Adrenal gland (tissue), 12 donors: ENCODE data around the gene RWDD1. TPM values are rescaled to one million over a fixed set of nuclear protein-coding genes. Genes with fewer than 3 reads are reported as not detected.
"Not testable (repeated sequence)": the region's sequence is repeated elsewhere in the genome, so short reads cannot be mapped to it uniquely, and the experiment has no call there.

ENCODE experiments used
- DNase-seq, 7 donors: peaks; one replicate each; pipeline ENCODE4 v3.0.0-alpha.2; 2019 to 2020
- H3K27ac ChIP-seq, 5 donors: fragments of 200-600 bp; sonication (generic) in 4 of 5; 1 replicate in 3 of 5; 2 replicates in 2 of 5; pipeline versions ENCODE4 v1.5.1 to v1.8.0; 2016 to 2020; ENCODE audit warnings: mild to moderate bottlenecking in 1 of 5
- H3K27me3 ChIP-seq: fragments of 200-600 bp; 2 replicates; pipeline ENCODE4 v1.8.0; 2021
- H3K36me3 ChIP-seq, 2 donors: fragments of 200-600 bp; replicated peaks in 1 of 2; 1 replicate in 1 of 2; 2 replicates in 1 of 2; pipeline versions ENCODE4 v1.5.1 to v1.8.0; 2018 to 2022
- H3K4me1 ChIP-seq, 2 donors: fragments of 200-600 bp; replicated peaks in 1 of 2; 1 replicate in 1 of 2; 2 replicates in 1 of 2; pipeline versions ENCODE4 v1.5.1 to v1.8.0; 2018 to 2021
- H3K4me3 ChIP-seq, 4 donors: fragments of 200-600 bp; sonication (generic) in 3 of 4; one replicate each; pipeline ENCODE4 v1.5.1; 2016 to 2018
- H3K9me3 ChIP-seq, 3 donors: fragments of 200-600 bp; sonication (generic) in 1 of 3; replicated peaks in 1 of 3; 1 replicate in 2 of 3; 2 replicates in 1 of 3; pipeline versions ENCODE4 v1.5.1 to v1.8.0; 2016 to 2021
- POLR2A ChIP-seq, 2 donors: fragments of 450-650 bp; IDR thresholded peaks; one replicate each; pipeline ENCODE4 v1.6.1; 2017; ENCODE audit warnings: antibody characterized with exemption in 2 of 2, mild to moderate bottlenecking in 2 of 2, moderate library complexity in 1 of 2
- WGBS, 4 donors: extraction: QIAGEN DNeasy Blood & Tissue Kit in 2 of 4; methylation state at CpG; one replicate each; pipeline versions ENCODE4 v1.1.5 to v1.1.7; 2013 to 2017; 5-methylcytosine and 5-hydroxymethylcytosine counted together
- intact Hi-C, 2 donors: fragments of 100-400 bp; cut with DNase I; formaldehyde crosslinking; loops; one replicate each; pipeline versions ENCODE4 v1.14.1 to v1.15.0; 2022 to 2023
- polyA plus RNA-seq, 3 donors: library from polyadenylated mRNA; stranded (reverse); fragments of 200-250 nt in 2 of 3; fragments of 350-450 nt in 1 of 3; fragmentation: Illumina TruSeq in 1 of 3; extraction: RNeasy Lipid Tissue Mini Kit (QIAGEN cat#74804) in 1 of 3; gene quantifications; one replicate each; pipeline ENCODE4 v1.2.3, GENCODE V29; 2013 to 2014
- total RNA-seq, 9 donors: library from RNA; depleted of rRNA in 4 of 9; stranded (reverse); fragments of >200 nt in 4 of 9; fragments of 120-200 nt in 1 of 9; fragmentation: NEBNext Ultra II Directional in 1 of 9; extraction: Animal tissue kit (Norgen Biotek cat#: 25700) in 1 of 9; gene quantifications; one replicate each; pipeline versions ENCODE4 v1.1.0 to v1.2.4, GENCODE V29; 2013 to 2023
- TF ChIP-seq, protein P1 (sequence below), 6 experiments: fragments of 450-650 bp in 4 of 6; fragments of 200-600 bp in 2 of 6; sonication (generic) in 1 of 6; IDR thresholded peaks; 1 replicate in 5 of 6; 2 replicates in 1 of 6; pipeline versions ENCODE4 v1.5.1 to v1.8.0; 2016 to 2021; ENCODE audit warnings: antibody characterized with exemption in 6 of 6, mild to moderate bottlenecking in 2 of 6, moderate library complexity in 1 of 6
- donor health status: healthy with polysubstance abuse.
- donor health status: Bipolar disorder and iron deficiency.
- donor health status: DM: yes; HTN: yes; CAD: no.
- donor health status: DM: no; HTN: no; CAD: no.
- donor health status: DM: no; HTN: no; CAD: no.
- donor health status: DM: yes; HTN: yes; CAD: no.

RWDD1 gene
- total and polyA plus RNA-seq, 12 donors = 25.9 to 136 (median 50.8) TPM

DNA sequence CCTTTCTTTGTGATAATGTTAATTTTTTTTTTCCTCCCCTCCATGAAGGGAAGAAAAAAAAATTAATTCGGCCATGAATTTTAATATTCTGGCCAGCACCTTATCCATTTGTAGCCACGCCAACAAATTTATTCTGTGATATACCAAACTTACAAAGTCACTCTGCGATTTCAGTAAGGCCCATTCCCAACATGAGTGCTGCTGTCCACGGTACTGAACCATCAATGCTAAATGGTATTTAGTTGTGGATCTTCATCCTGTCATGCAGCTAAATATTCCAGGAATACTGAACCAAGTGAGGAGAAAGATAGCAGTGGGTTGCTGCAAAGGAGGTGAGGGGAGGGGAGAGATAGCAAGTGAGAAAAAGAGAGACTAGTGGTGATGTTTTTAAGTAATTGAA is 25.5 kb downstream of the RWDD1 start:
- H3K36me3 ChIP-seq = peaks cover 0 to 25% of the 10 kb centered on the region in 2 donors
- TF ChIP-seq, protein P1, sequence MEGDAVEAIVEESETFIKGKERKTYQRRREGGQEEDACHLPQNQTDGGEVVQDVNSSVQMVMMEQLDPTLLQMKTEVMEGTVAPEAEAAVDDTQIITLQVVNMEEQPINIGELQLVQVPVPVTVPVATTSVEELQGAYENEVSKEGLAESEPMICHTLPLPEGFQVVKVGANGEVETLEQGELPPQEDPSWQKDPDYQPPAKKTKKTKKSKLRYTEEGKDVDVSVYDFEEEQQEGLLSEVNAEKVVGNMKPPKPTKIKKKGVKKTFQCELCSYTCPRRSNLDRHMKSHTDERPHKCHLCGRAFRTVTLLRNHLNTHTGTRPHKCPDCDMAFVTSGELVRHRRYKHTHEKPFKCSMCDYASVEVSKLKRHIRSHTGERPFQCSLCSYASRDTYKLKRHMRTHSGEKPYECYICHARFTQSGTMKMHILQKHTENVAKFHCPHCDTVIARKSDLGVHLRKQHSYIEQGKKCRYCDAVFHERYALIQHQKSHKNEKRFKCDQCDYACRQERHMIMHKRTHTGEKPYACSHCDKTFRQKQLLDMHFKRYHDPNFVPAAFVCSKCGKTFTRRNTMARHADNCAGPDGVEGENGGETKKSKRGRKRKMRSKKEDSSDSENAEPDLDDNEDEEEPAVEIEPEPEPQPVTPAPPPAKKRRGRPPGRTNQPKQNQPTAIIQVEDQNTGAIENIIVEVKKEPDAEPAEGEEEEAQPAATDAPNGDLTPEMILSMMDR (IDR thresholded peaks at IDR 0.05) = no peak
- no peak for TF ChIP-seq POLR2A (IDR thresholded peaks at IDR 0.05)
- no peaks in the 10 kb centered on the region for H3K4me1 ChIP-seq
- DNase-seq = no peak
- no peak overlapping the region for H3K4me3 ChIP-seq
- H3K9me3 ChIP-seq = no peaks in the 10 kb centered on the region
- intact Hi-C loops = no loop called here
- H3K27me3 ChIP-seq = no peaks in the 10 kb centered on the region
- 75 to 81% (median 78%) methylated on average over 4 of the region's 4 CpGs for WGBS, 4 donors
- no peak overlapping the region for H3K27ac ChIP-seq

DNA sequence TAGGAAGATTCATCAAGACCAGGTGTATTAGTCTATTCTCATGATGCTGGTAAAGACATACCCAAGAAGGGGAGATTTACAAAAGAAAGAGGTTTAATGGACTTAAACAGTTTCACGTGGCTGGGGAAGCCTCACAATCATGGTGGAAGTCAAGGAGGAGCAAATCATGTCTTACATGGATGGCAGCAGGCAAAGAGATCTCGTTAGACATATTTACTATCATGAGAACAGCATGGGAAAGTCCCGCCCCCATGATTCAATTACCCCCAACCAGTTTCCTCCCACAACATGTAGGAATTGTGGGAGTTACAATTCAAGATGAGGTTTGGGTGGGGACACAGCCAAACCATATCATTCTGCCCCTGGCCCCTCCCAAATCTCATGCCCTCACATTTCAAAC is 32.6 kb downstream of the RWDD1 start:
- H3K36me3 ChIP-seq, H3K27me3 ChIP-seq, intact Hi-C loops, H3K4me1 ChIP-seq, DNase-seq, H3K4me3 ChIP-seq, H3K9me3 ChIP-seq, H3K27ac ChIP-seq: not testable (repeated sequence)
- 90 to 95% (median 92%) methylated on average over 3 of the region's 3 CpGs for WGBS, 4 donors

DNA sequence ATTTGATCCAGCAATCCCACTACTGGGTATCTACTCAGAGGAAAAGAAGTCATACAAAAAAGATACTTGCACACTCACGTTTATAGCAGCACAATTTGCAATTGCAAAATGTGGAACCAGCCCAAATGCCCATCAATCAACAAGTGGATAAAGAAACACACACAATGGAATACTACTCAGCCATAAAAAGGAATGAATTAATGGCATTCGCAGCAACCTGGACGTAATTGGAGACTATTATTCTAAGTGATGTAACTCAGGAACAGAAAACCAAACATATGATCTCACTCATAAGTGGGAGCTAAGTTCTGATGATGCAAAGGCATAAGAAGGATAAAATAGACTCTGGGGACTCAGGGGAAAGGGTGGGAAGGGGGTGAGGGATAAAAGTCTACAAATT is 33.6 kb downstream of the RWDD1 start:
- H3K9me3 ChIP-seq, DNase-seq, H3K27ac ChIP-seq, H3K4me1 ChIP-seq, H3K27me3 ChIP-seq, H3K36me3 ChIP-seq, intact Hi-C loops, H3K4me3 ChIP-seq: not testable (repeated sequence)
- 84 to 95% (median 90%) methylated on average over 3 of the region's 3 CpGs for WGBS, 4 donors

DNA sequence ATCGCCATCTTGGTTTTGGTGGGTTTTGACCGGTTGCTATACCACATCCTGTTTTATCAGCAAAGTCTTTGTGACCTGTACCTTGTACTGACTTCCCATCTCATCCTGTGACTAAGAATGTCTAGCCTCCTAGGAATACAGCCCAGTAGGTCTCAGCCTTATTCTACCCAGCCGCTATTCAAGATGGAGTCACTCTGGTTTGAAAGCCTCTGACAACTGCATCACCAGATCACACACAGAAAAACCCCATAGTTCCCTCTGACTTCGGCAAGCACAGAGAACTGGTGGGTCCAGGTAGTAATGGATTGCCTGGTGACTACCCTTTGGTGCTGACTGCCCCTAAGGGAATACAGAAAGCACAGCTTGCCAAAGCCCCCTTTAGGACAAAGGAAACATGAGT is 34.6 kb downstream of the RWDD1 start:
- Histone ChIP-seq H3K4me1 (no peaks in the 10 kb centered on the region), H3K4me3 (no peak overlapping the region), H3K36me3 (no peaks in the 10 kb centered on the region), H3K27ac (no peak overlapping the region), H3K9me3 (no peaks in the 10 kb centered on the region), H3K27me3 (no peaks in the 10 kb centered on the region)
- intact Hi-C loops = no loop called here
- WGBS, 4 donors = 94 to 98% (median 97%) methylated on average over 4 of the region's 4 CpGs
- no peak for DNase-seq
- TF ChIP-seq, protein P1 (IDR thresholded peaks at IDR 0.05) = no peak
- no peak for TF ChIP-seq POLR2A (IDR thresholded peaks at IDR 0.05)

DNA sequence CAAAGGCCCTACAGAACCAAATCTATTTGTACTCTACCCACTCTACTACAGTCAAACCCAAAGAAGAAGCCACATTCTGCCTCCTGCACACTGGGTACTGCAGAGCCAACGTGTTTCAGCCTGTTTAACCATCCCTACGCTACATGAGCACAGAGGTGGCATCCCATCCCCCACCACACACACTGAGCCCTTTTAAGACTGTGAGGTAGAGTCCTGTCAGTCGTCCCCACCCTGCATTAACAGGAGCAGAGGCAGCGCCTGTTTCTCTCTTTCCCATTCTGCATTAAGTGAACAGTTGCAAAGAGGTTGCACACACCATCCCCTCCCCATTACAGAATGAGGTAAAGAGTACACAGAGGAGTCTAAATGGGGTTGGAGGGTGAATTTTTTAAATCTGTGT is 39.8 kb downstream of the RWDD1 start:
- H3K36me3 ChIP-seq = no peaks in the 10 kb centered on the region
- no peak for DNase-seq
- H3K4me1 ChIP-seq = no peaks in the 10 kb centered on the region
- 72 to 77% (median 75%) methylated on average over 4 of the region's 4 CpGs for WGBS, 4 donors
- TF ChIP-seq POLR2A (IDR thresholded peaks at IDR 0.05) = no peak
- TF ChIP-seq, protein P1 (IDR thresholded peaks at IDR 0.05) = no peak
- no peaks in the 10 kb centered on the region for H3K27me3 ChIP-seq
- H3K4me3 ChIP-seq = no peak overlapping the region
- H3K27ac ChIP-seq = no peak overlapping the region
- intact Hi-C loops = no loop called here
- no peaks in the 10 kb centered on the region for H3K9me3 ChIP-seq
